ENCODE data around the gene CACNA1I.

CACNA1I gene

GRCh38 chr22:39570665-39571064, at the start of gene CACNA1I:
Gene CACNA1I (plus strand): TSS chr22:39570753. CDS start chr22:39570753, 0 bp downstream.
- Histone ChIP-seq H3K27ac (no peak within 1 kb of the TSS), H3K4me3 (no peak within 1 kb of the TSS)

- H3K4me3 ChIP-seq, result peak overlapping the region; percentile 83 to 100 (median 91)
- H3K27ac ChIP-seq, result peak overlapping the region in 20 of 21 experiments; percentile 94 to 100 (median 99)
Observed at GRCh38 chr22:39521106-39521885, 49.3 kb upstream of the CACNA1I start.

GRCh38 chr22:39522091-39522490, 48.5 kb upstream of the CACNA1I start:
- H3K27ac ChIP-seq, result peak overlapping the region in 17 of 21 experiments; percentile 27 to 100 (median 99)
- H3K4me3 ChIP-seq, result peak overlapping the region; percentile 83 to 100 (median 91)

- Histone ChIP-seq H3K4me3 (peak overlapping the region; percentile 83 to 100 (median 91)), H3K27ac (peak overlapping the region in 19 of 21 experiments; percentile 12 to 100 (median 55))
Observed at GRCh38 chr22:39522567-39523300, 47.8 kb upstream of the CACNA1I start.

- no peak overlapping the region for H3K4me3 ChIP-seq
- H3K27ac ChIP-seq, result no peak overlapping the region
Observed at GRCh38 chr22:39524089-39524752, 46.3 kb upstream of the CACNA1I start.

DNA sequence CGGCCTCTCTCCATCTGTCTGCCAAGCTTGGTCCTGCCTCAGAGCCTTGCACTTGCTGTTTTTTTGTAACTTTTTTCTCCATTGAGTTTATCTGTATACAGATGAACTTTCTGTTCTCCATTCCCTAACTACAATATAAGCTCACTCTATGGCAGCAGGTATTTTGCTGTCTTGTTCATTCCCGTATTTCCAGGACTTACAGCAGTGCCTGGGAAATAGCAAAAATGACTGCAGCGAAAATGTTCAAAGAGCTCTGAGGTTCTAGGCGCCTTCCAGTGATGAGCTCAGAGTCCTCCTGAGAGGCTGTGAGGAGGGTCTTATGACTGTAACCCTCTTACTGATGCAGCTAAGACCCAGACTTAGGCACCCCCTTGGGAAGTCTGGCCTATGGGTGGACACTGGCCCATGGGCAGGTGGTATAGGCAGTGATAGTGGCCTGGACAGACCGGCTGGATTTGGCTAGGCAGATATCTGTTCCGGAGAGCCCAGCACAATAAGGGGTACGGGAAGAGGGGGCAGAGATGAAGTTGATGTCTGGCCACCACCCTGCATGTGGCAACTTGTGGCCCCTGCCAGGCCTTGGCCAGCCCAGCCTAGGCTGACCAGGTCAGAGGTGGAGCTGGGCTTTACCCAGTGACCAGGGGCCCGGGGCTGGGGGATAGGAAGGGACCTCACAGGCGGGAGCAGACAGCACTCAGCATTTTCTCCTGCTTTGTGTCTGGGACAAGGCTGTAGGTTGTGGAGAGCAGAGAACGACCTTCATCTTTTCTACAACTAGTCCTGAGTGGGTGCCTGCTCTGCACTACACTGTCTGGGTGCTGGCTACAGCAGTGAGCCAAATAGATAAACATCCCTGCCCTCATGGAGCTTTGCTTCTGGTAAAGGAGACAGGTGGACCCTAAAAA, 45.5 kb upstream of the CACNA1I start:
- Histone ChIP-seq H3K27ac (peak overlapping the region in 4 of 21 experiments; percentile 9 to 58 (median 20)), H3K4me3 (no peak overlapping the region)

GRCh38 chr22:39525658-39525975, 44.9 kb upstream of the CACNA1I start:
- peak overlapping the region in 3 of 21 experiments; percentile 9 to 19 (median 17) for H3K27ac ChIP-seq
- no peak overlapping the region for H3K4me3 ChIP-seq

GRCh38 chr22:39526736-39527171, 43.8 kb upstream of the CACNA1I start:
- H3K27ac ChIP-seq, result peak overlapping the region in 9 of 21 experiments; percentile 1 to 76 (median 51)
- no peak overlapping the region for H3K4me3 ChIP-seq

DNA sequence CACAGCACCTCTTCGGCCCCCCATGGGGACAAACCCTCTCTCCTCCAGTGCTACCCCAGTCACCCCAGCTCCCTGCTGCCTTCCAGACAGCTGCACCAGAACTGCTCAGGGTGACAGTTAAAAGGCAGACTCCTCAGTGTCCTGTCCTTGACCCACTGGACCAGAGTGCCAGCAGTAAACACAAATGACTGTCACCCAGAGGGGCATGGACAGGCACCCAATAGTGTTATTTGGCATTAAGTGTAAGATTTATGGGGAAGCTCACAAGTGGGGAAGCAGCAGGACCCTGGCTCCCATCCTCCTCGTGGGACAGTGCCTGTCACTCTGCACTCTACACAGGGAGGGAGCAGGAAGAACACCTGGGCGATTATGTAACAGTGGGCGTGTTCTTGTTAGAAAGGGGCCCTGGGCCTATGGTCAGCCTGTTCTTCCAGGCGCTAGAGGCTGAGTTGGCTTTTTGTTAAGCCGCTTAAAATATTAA, 43.0 kb upstream of the CACNA1I start:
- H3K27ac ChIP-seq, result peak overlapping the region in 15 of 21 experiments; percentile 1 to 76 (median 46)
- H3K4me3 ChIP-seq, result no peak overlapping the region

DNA sequence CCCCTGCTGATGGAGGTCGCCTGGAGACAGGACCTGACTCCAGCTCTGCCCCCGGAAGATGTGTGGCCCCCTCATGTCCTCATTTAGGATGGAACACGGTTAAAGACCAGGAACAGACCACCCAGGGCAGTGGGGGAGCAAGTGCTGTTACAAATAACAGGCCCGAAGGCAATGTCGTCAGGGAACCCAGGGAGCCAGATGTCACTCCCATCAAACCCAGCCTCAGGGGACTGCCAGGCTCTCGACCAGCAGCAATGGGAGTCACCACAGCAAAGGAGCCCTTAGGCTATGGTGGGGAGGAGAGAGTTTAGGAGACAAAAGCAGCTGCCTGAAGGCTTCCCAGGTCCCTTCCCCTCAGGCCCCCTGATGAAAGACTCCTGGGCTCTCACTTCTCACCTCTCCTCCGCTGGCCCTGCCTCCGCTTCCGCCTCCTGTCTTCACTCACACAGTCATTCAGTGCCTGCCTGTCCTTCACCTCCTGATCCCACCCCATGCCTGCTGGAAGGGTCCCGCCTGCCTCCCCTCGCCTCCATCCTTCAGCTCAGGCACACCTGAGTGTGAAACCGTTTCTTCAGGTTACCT, 42.4 kb upstream of the CACNA1I start:
- peak overlapping the region in 1 of 7 experiments; percentile 9 for H3K4me3 ChIP-seq

GRCh38 chr22:39528681-39529486, 41.7 kb upstream of the CACNA1I start:
- peak overlapping the region in 13 of 21 experiments; percentile 8 to 76 (median 51) for H3K27ac ChIP-seq
- peak overlapping the region in 3 of 7 experiments; percentile 6 to 18 (median 9) for H3K4me3 ChIP-seq

More for the DNA sequence above, 42.4 kb upstream of the CACNA1I start:
- H3K27ac ChIP-seq, result peak overlapping the region in 14 of 21 experiments; percentile 1 to 76 (median 34)

- Histone ChIP-seq H3K27ac (peak overlapping the region in 10 of 21 experiments; percentile 6 to 76 (median 40)), H3K4me3 (peak overlapping the region in 2 of 7 experiments; percentile 6 to 9)
Observed at GRCh38 chr22:39529487-39529851, 41.1 kb upstream of the CACNA1I start.

DNA sequence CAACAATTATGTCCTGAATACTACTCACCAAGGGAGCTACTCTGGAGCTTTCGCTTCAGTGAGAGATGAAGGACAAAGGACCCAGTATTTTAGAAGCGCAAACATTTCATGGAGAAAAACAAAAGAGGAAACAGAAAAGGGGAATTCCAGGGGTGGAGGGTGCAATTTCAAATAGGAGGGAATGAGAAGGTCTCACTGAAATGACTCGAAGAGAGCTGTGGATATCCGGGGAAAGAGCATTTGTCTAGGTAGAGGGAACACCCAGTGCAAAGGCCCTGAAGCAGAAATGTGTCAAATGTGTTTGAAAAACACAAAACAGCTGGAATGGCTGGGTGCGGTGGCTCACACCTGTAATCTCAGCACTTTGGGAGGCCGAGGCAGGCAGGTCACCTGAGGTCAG, 40.4 kb upstream of the CACNA1I start:
- H3K4me3 ChIP-seq, result no peak overlapping the region
- H3K27ac ChIP-seq, result peak overlapping the region in 3 of 21 experiments; percentile 13 to 38 (median 30)

- H3K27ac ChIP-seq, result peak overlapping the region in 3 of 21 experiments; percentile 13 to 96 (median 94)
- no peak overlapping the region for H3K4me3 ChIP-seq
Observed at GRCh38 chr22:39530692-39531331, 39.7 kb upstream of the CACNA1I start.

GRCh38 chr22:39532215-39533073, 38.1 kb upstream of the CACNA1I start, which contains the start of gene RPS19BP1:
Gene RPS19BP1 (minus strand): TSS chr22:39532748. CDS start chr22:39532738, 10 bp downstream.
- Histone ChIP-seq H3K27ac (peak within 1 kb of the TSS; percentile 54 to 98 (median 95)), H3K4me3 (peak within 1 kb of the TSS; percentile 55 to 92 (median 79))

DNA sequence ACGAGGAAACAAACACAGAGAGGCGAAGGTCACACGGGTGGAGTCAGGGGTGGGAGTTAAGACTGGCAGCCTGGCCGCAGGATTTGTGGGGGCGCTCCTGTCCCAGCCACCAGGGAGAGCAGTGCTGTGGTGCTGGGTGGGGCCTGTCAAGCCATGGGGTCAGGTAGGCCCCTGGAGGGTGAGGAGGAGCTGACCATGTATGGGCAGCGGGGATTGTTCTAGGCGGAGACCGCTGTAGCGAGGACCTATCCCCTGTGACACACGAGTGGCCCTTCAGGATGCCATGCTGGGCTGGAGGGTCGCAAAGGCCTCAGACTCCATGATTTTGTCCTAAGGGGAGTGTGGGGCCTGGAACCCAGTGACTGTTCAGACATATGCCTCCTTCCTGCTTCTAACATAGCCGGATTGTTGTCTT, 36.5 kb upstream of the CACNA1I start:
- H3K4me3 ChIP-seq, result no peak overlapping the region

More for the DNA sequence above, 36.5 kb upstream of the CACNA1I start:
- peak overlapping the region in 3 of 21 experiments; percentile 16 to 43 (median 18) for H3K27ac ChIP-seq

Measured in skin epidermis (tissue), 12 donors.